DOHH2 (cell line): ENCODE measurements around the gene TRIM15.
A peak's percentile ranks its signal among the peaks of the same experiment; 100 is the strongest.

Experiments used
- H3F3A ChIP-seq: fragments of 200-600 bp; sonication (generic), shearing (Covaris generic); 2 replicates; pipeline ENCODE4 v1.6.0; 2016; ENCODE audit warnings: antibody characterized with exemption, mild to moderate bottlenecking; ENCODE audit not compliant: control insufficient read depth, insufficient read depth
- H3K27ac ChIP-seq: fragments of 200-600 bp; sonication (generic); 2 replicates; pipeline ENCODE4 v1.5.1; 2014; ENCODE audit warnings: low read depth, mild to moderate bottlenecking, low read length, moderate library complexity
- H3K27me3 ChIP-seq: fragments of 200-600 bp; sonication (generic); 2 replicates; pipeline ENCODE4 v1.6.1; 2014; ENCODE audit warnings: mild to moderate bottlenecking, low read length, mixed read lengths; ENCODE audit not compliant: control insufficient read depth
- H3K36me3 ChIP-seq: fragments of 200-600 bp; sonication (generic); 2 replicates; pipeline ENCODE4 v1.6.1; 2014; ENCODE audit warnings: mild to moderate bottlenecking, low read length, moderate library complexity, mixed read lengths; ENCODE audit not compliant: control insufficient read depth
- H3K4me1 ChIP-seq: fragments of 200-600 bp; sonication (generic); 2 replicates; pipeline ENCODE4 v1.6.1; 2014; ENCODE audit warnings: mild to moderate bottlenecking, low read length, mixed read lengths; ENCODE audit not compliant: control insufficient read depth
- H3K4me2 ChIP-seq: fragments of 200-600 bp; sonication (generic); 2 replicates; pipeline ENCODE4 v1.6.0; 2014; ENCODE audit warnings: mild to moderate bottlenecking, low read length, moderate library complexity
- H3K4me3 ChIP-seq: fragments of 200-600 bp; sonication (generic); 2 replicates; pipeline ENCODE4 v1.5.1; 2014; ENCODE audit warnings: mild to moderate bottlenecking, low read length, mixed read lengths
- H3K79me2 ChIP-seq: fragments of 200-600 bp; sonication (generic); 2 replicates; pipeline ENCODE4 v1.6.1; 2014; ENCODE audit warnings: mild to moderate bottlenecking, low read length, mixed read lengths; ENCODE audit not compliant: control insufficient read depth
- H3K9me2 ChIP-seq: fragments of 200-600 bp; sonication (generic); replicated peaks from 2 replicates; pipeline ENCODE4 v1.6.1; 2014; ENCODE audit warnings: mild to moderate bottlenecking, low read length, mixed read lengths; ENCODE audit not compliant: control insufficient read depth
- H3K9me3 ChIP-seq: fragments of 200-600 bp; sonication (generic); 2 replicates; pipeline ENCODE4 v1.6.1; 2014; ENCODE audit warnings: antibody characterized with exemption, low read length, mixed read lengths; ENCODE audit not compliant: control insufficient read depth, insufficient read depth
- H4K20me1 ChIP-seq: fragments of 200-600 bp; sonication (generic); 2 replicates; pipeline ENCODE4 v1.6.0; 2014; ENCODE audit warnings: low read depth, mild to moderate bottlenecking, antibody characterized with exemption, low read length, moderate library complexity; ENCODE audit not compliant: control insufficient read depth, insufficient read depth
- CTCF ChIP-seq: fragments of 200-600 bp; sonication (generic); IDR thresholded peaks from one replicate; pipeline ENCODE4 v1.5.1; 2014; ENCODE audit warnings: antibody characterized with exemption, mild to moderate bottlenecking, low read depth, low read length; ENCODE audit not compliant: poor library complexity, severe bottlenecking
- EZH2phosphoT487 ChIP-seq: fragments of 200-600 bp; sonication (generic); IDR thresholded peaks from 2 replicates; pipeline ENCODE4 v1.6.1; 2017; ENCODE audit warnings: borderline replicate concordance, mild to moderate bottlenecking, antibody characterized with exemption, low read length, moderate library complexity, mixed read lengths

TRIM15 gene

DNA sequence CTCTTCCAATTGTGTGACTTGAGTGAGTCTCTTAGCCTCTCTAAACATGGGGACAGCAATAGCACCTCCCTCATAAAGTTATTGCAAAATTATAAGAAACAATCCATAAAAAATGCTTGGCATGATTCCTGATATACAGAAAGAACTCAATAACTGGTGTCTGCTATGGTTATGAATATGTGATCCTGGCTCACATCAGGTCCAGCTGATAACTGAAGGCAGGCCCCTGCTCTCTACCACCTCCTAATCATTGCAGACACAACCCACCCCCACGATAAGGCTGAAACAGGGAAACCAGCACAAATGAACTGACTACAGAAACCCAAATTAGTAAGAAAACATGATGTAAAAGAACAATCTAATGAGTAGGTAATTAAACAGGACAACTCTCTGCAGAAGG is 5.4 kb downstream of the TRIM15 start:
- Histone ChIP-seq H4K20me1 (no peaks in the 10 kb centered on the region; the same call in 1 of the 2 replicates), H3K4me1 (no peaks in the 10 kb centered on the region), H3F3A (no peaks in the 10 kb centered on the region), H3K9me2 (no peaks in the 10 kb centered on the region), H3K4me3 (no peak overlapping the region), H3K79me2 (no peaks in the 10 kb centered on the region), H3K27ac (no peak overlapping the region), H3K36me3 (no peaks in the 10 kb centered on the region), H3K9me3 (no peaks in the 10 kb centered on the region), H3K27me3 (peaks cover 46% of the 10 kb centered on the region), H3K4me2 (no peak overlapping the region)
- TF ChIP-seq CTCF (no peak), EZH2phosphoT487 (no peak)

- no peak overlapping the region for H3K4me2 ChIP-seq
- H3K9me2 ChIP-seq = no peaks in the 10 kb centered on the region
- no peak overlapping the region for H3K27ac ChIP-seq
- H3K4me3 ChIP-seq = no peak overlapping the region
- no peaks in the 10 kb centered on the region; the same call in 1 of the 2 replicates for H4K20me1 ChIP-seq
- H3K79me2 ChIP-seq = no peaks in the 10 kb centered on the region
- H3K9me3 ChIP-seq = no peaks in the 10 kb centered on the region
- peaks cover 51% of the 10 kb centered on the region for H3K27me3 ChIP-seq
- H3F3A ChIP-seq = no peaks in the 10 kb centered on the region
- H3K36me3 ChIP-seq = no peaks in the 10 kb centered on the region
- H3K4me1 ChIP-seq = no peaks in the 10 kb centered on the region
- TF ChIP-seq CTCF = peak; percentile 79
- TF ChIP-seq EZH2phosphoT487 = no peak
These were observed 6.6 kb downstream of the TRIM15 start for GRCh38 chr6:30169658-30170614.

DNA sequence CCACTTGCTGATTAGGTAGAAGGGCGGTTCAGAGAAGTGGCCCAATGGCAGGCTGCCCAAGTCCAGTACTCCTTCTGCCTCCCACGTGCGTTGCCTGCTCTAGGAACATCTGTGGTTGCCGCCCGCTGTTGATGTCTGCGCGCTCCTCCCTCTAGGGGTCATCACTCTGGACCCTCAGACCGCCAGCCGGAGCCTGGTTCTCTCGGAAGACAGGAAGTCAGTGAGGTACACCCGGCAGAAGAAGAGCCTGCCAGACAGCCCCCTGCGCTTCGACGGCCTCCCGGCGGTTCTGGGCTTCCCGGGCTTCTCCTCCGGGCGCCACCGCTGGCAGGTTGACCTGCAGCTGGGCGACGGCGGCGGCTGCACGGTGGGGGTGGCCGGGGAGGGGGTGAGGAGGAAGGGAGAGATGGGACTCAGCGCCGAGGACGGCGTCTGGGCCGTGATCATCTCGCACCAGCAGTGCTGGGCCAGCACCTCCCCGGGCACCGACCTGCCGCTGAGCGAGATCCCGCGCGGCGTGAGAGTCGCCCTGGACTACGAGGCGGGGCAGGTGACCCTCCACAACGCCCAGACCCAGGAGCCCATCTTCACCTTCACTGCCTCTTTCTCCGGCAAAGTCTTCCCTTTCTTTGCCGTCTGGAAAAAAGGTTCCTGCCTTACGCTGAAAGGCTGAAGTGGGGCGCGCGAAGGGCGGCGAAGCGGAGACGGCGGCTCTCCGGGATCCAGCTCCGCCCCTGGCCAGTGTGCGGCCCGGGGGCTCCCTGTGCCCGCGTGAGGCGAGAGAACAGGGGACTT is 8.5 kb downstream of the TRIM15 start:
- no peak overlapping the region for H3K27ac ChIP-seq
- no peaks in the 10 kb centered on the region; the same call in 1 of the 2 replicates for H4K20me1 ChIP-seq
- no peaks in the 10 kb centered on the region for H3K79me2 ChIP-seq
- H3K9me2 ChIP-seq = no peaks in the 10 kb centered on the region
- no peaks in the 10 kb centered on the region for H3K4me1 ChIP-seq
- no peak overlapping the region for H3K4me2 ChIP-seq
- no peak overlapping the region for H3K4me3 ChIP-seq
- no peak for TF ChIP-seq CTCF
- no peak for TF ChIP-seq EZH2phosphoT487
- no peaks in the 10 kb centered on the region for H3K36me3 ChIP-seq
- H3K9me3 ChIP-seq = no peaks in the 10 kb centered on the region
- no peaks in the 10 kb centered on the region for H3F3A ChIP-seq
- peaks cover 63% of the 10 kb centered on the region for H3K27me3 ChIP-seq
